Nephron progenitor cell (in vitro differentiated cells): ENCODE measurements around the gene PAK6.

Experiments used
- DNase-seq: peaks from one replicate; pipeline ENCODE4 v3.0.0; 2021
- H3K27ac Mint-ChIP-seq: 2 replicates; pipeline ENCODE4 v1.8.0; 2021; ENCODE audit warnings: mild to moderate bottlenecking, moderate library complexity, mixed read lengths
- H3K27me3 Mint-ChIP-seq: 2 replicates; pipeline ENCODE4 v1.8.0; 2021; ENCODE audit warnings: mild to moderate bottlenecking, low read depth, mixed read lengths; ENCODE audit not compliant: poor library complexity
- H3K36me3 Mint-ChIP-seq: 2 replicates; pipeline ENCODE4 v1.8.0; 2021; ENCODE audit warnings: low read depth, mixed read lengths
- H3K4me1 Mint-ChIP-seq: 2 replicates; pipeline ENCODE4 v1.8.0; 2021; ENCODE audit warnings: mixed read lengths
- H3K4me3 Mint-ChIP-seq: 2 replicates; pipeline ENCODE4 v1.8.0; 2021; ENCODE audit warnings: mild to moderate bottlenecking, moderate library complexity, mixed read lengths
- H3K9me3 Mint-ChIP-seq: 2 replicates; pipeline ENCODE4 v1.8.0; 2021; ENCODE audit warnings: mild to moderate bottlenecking, moderate library complexity, mixed read lengths
- CTCF ChIP-seq: fragments of 200-600 bp; sonication (generic); IDR thresholded peaks from 2 replicates; pipeline ENCODE4 v1.5.0; 2021; ENCODE audit warnings: antibody characterized with exemption

The PAK6 gene

DNA sequence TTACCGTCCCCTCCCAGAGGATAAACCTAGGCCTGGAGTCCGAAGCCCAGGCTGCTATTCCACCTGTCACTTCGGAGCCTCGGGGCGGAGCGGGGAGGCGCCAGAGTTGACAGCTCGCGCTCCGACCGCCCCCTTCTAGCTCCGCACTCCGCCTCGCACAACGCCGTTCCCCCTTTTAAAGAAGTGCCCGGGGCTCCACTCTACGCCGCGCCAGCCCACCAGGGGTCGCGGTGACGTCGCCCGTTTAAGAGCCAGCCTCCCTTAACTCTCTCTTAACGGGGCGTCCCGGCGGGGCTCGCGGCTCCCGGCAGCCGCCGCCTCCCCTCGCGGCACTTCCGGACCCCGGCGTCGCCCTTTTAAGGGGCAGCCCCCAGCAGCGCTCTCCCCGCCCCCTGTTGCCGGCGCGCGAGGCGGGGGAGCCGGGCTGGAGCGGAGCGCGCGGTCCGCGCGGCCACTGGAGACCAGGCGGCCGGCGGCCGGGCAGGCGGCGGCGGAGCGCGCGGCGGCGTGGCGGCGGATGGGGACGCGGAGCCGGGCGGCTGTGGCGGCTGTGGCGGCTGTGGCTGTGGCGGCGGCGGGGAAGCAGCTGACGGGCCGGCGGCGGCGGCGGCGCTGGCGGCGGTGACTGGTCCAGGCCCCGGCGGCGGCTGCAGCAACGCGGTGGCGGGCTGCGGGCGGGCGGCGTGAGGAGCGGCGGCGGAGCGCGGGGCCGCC lies 84.5 kb downstream of the PAK6 start, which contains the start of gene INAFM2:
Gene INAFM2 (plus strand): TSS at position 454 of the 714 bp plus-strand sequence. CDS start 364 bp downstream, outside the sequence.
- DNase-seq: peak; percentile 94
- Mint-ChIP-seq H3K27me3 (peaks cover 70% of the 10 kb centered on the region), H3K4me1 (peaks cover 49% of the 10 kb centered on the region), H3K4me3 (peak within 1 kb of the TSS; percentile 81), H3K9me3 (peaks cover 4% of the 10 kb centered on the region), H3K27ac (no peak within 1 kb of the TSS), H3K36me3 (peaks cover 18% of the 10 kb centered on the region)
- peak; percentile 65 for TF ChIP-seq CTCF

GRCh38 chr15:40323953-40324937 lies 85.4 kb downstream of the PAK6 start:
- peaks cover 74% of the 10 kb centered on the region for H3K27me3 Mint-ChIP-seq
- H3K36me3 Mint-ChIP-seq: peaks cover 18% of the 10 kb centered on the region
- H3K27ac Mint-ChIP-seq: no peak overlapping the region
- peak; percentile 54 for DNase-seq
- peak overlapping the region; percentile 81 for H3K4me3 Mint-ChIP-seq
- TF ChIP-seq CTCF: no peak
- H3K9me3 Mint-ChIP-seq: peaks cover 4% of the 10 kb centered on the region
- H3K4me1 Mint-ChIP-seq: peaks cover 57% of the 10 kb centered on the region

GRCh38 chr15:40325188-40325587 lies 86.3 kb downstream of the PAK6 start:
- Mint-ChIP-seq H3K4me3 (peak overlapping the region; percentile 81), H3K9me3 (peaks cover 4% of the 10 kb centered on the region), H3K36me3 (peaks cover 18% of the 10 kb centered on the region), H3K4me1 (peaks cover 63% of the 10 kb centered on the region), H3K27ac (no peak overlapping the region), H3K27me3 (peaks cover 68% of the 10 kb centered on the region)
- no peak for DNase-seq
- no peak for TF ChIP-seq CTCF

DNA sequence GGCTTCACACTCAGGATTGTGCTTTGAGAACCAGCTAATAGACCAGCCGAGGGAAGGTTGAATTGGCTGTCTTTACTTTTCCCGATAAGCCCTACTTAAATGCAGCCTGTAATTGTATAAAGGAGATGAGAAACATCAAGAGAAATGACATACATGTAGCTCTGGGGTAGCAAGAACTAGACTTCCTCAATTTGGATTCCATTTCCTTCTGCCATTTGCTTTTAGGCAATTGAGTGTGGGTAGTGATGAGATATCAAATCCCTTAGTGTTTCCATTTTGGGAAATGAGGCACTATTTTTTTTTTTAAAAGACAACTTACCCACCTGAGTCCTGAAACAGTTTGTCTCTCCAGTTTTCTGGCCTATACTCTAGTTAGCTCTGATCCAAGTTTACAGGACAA lies 86.8 kb downstream of the PAK6 start:
- Mint-ChIP-seq H3K27ac (no peak overlapping the region), H3K27me3 (peaks cover 64% of the 10 kb centered on the region), H3K4me3 (peak overlapping the region; percentile 81), H3K36me3 (peaks cover 18% of the 10 kb centered on the region), H3K4me1 (peaks cover 67% of the 10 kb centered on the region), H3K9me3 (peaks cover 4% of the 10 kb centered on the region)
- DNase-seq: no peak
- TF ChIP-seq CTCF: no peak
